Astrocyte (in vitro differentiated cells and primary cell): ENCODE measurements around the gene MFF.

Source experiments
- EZH2 ChIP-seq: IDR thresholded peaks from 2 replicates; pipeline ENCODE4 v1.6.1; 2012; ENCODE audit warnings: mild to moderate bottlenecking, low read length, inconsistent platforms; ENCODE audit not compliant: insufficient read depth
- TF ChIP-seq, protein P1 (sequence below): IDR thresholded peaks from 2 replicates; pipeline ENCODE4 v1.5.1; 2011; ENCODE audit warnings: low read depth, mild to moderate bottlenecking, inconsistent platforms, low read length, moderate library complexity; ENCODE audit not compliant: insufficient read depth

DNA sequence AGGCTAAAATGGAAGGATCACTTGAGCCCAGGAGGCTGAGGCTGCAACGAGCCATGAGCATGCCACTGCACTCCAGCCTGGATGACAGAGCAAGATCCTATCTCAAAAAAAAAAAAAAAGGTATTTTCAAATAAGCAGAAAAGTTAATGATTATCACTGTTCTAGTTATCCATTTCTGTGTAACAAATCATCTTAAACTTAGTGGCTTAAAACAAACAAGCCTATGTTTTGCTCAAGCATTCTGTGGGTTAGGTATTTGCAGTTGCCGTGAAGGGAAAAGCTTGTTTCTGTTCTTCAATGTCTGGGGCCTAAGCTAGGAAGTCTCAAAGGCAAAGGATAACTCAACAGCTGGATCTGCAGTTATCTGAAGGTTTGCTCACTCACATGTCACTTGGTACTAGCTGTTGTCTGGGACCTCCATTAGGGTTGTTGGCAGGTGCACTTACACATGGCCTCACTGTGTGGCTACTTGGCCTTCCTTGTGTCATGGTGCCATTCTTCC lies 14.1 kb downstream of the MFF start:
- TF ChIP-seq EZH2 = no peak
- TF ChIP-seq, protein P1, sequence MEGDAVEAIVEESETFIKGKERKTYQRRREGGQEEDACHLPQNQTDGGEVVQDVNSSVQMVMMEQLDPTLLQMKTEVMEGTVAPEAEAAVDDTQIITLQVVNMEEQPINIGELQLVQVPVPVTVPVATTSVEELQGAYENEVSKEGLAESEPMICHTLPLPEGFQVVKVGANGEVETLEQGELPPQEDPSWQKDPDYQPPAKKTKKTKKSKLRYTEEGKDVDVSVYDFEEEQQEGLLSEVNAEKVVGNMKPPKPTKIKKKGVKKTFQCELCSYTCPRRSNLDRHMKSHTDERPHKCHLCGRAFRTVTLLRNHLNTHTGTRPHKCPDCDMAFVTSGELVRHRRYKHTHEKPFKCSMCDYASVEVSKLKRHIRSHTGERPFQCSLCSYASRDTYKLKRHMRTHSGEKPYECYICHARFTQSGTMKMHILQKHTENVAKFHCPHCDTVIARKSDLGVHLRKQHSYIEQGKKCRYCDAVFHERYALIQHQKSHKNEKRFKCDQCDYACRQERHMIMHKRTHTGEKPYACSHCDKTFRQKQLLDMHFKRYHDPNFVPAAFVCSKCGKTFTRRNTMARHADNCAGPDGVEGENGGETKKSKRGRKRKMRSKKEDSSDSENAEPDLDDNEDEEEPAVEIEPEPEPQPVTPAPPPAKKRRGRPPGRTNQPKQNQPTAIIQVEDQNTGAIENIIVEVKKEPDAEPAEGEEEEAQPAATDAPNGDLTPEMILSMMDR = no peak
